CD4-positive, alpha-beta T cell treated with Interleukin-17A for 4 hours (primary cell): ENCODE measurements around the gene AMER2.
"Not testable (repeated sequence)": the region's sequence is repeated elsewhere in the genome, so short reads cannot be mapped to it uniquely, and the experiment has no call there.

Experiments used
- DNase-seq: peaks from one replicate; pipeline ENCODE4 v3.0.0-alpha.2; 2020; ENCODE audit warnings: mixed read lengths

The AMER2 gene

DNA sequence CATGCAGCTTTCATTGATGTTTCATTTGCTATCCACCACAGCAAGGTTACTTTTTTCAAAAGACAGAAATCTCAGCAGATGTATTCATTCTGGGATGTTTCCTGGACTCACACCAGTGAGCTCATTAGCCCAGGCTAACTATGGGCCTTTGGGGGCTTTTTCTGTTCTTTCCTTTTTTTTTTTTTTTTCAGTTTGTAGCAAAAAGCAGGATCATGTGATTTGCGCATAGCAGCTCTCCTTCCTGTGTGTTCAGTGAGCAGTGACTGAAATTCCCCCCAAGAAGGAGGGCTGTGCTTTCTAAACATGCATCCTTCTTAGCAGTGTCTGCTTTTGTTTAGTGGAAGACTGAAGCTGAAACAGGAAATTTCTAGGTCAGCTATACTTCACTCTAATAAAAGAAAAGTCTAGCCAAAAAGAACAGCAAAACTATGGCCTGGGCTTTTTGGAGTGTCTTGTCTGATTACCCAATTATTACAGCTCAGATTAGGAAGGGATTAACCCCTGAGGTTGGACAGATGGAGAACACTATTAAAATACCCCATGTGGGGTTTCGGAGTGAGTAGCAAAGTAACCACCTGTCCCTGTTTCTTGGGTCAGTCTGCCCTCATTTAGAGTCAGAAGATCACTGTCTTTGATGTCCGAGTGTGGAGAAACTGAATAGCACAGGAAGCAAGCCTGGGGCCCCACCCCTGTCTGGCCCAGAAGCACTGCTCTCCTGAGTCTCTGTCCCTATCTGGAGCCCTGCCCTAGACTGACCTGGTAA is 8.9 kb upstream of the AMER2 start:
- DNase-seq, result no peak

DNA sequence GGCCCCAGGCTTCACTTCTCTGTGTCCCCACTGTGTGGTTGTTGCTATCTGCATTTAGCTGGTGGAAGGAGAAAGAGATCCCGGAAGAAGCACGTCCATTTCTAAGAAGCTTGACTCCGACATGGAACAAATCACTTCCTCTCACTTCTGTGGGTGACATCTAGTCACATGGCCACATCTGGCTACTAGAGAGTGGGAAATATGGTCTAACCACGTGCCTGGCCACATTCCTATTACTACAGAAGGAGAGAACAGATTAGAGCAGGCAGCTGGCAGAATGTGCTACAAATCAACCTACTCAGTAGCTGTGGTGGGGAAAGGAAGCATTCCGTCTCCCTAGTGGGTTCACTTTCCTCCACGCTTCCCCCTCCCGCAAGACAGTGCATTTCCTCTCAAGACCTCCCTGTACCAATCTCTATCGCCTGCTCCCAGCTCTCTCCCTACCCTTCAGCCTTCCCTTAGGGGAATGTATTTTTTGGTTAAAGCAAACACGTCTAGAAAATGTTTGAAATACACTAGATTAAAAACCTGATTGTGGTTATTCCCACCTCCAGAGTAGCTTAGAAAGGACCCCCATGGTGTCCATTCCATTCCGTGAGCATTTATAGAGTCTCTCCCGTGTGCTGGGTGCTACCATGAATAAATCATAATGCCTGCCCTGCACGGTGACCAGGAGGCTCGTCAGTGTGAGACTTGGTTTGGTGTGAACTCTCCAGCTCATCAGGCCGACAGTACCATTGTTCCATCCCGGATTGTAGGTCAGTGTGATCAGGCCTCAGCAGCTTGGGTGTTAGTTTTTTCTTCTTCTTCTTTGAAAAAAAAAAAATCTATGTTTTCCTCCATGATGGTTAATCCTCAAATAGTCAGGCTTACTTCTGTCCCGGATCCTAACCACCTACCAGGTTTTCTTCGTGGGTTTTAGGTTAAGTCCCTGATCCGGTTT is 8.0 kb upstream of the AMER2 start:
- no peak for DNase-seq

GRCh38 chr13:25179011-25179410 is 6.9 kb upstream of the AMER2 start:
- no peak for DNase-seq

- no peak for DNase-seq
Measured at GRCh38 chr13:25178070-25178469, 6.0 kb upstream of the AMER2 start.

DNA sequence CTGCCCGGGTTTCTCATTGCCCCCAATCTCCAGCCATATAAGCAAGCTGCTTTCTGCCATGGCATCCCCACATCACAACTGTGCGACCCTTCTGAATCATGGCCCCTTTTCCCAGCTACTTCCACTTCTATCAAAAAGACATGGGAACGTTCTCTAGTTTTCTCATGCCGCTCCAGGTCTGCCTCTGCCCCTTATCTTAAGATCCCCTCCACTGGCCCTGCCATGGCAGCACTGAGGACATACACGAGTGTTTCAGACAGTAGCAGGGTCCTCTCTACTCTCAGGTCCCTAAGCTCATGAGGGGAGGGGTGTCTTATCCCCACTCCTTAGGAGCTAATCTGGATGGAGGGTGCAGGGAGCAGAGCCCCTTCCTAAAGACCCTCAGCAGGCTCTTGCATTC is 5.5 kb upstream of the AMER2 start:
- DNase-seq, result no peak

GRCh38 chr13:25177012-25177411 is 4.9 kb upstream of the AMER2 start:
- DNase-seq, result no peak

GRCh38 chr13:25175431-25175830 is 3.3 kb upstream of the AMER2 start:
- DNase-seq, result no peak

DNA sequence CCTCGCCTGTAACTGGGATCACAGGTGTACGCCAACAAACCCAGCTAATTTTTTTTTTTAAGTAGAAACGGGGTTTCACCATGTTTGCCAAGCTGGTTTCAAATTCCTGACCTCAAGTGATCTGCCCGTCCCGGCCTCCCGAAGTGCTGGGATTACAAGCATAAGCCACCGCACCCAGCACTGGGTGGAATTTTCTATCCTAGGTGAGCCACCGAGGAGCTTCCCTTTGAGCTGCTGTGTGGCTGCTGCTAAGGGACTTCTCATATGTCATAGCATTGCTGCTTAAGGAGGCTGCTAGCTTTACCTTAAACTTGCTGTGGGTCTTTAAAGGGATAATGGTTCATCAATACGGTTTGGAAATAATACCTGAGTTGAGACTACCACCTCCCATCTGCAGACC is 2.9 kb upstream of the AMER2 start:
- DNase-seq, result no peak

- no peak for DNase-seq
Measured at GRCh38 chr13:25174304-25174703, 2.2 kb upstream of the AMER2 start.

DNA sequence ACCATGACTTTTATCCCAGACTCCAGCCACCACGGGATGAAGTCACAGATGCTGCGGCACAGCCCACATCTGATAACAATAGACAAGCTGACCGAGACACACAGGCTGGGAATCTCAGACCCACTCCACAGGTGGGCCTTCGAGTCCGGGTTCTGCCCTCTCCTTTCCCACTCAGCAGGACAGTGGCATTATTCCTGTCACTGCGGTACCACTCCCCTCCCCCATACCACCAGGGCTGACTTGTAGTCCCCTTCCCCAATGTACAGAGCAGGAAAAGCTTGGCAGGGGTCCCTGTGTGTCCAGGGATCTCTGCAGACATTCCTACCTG is 179 bp upstream of the AMER2 start:
- DNase-seq, result no peak

- DNase-seq, result no peak
Measured at GRCh38 chr13:25171170-25171516, 945 bp downstream of the AMER2 start.

DNA sequence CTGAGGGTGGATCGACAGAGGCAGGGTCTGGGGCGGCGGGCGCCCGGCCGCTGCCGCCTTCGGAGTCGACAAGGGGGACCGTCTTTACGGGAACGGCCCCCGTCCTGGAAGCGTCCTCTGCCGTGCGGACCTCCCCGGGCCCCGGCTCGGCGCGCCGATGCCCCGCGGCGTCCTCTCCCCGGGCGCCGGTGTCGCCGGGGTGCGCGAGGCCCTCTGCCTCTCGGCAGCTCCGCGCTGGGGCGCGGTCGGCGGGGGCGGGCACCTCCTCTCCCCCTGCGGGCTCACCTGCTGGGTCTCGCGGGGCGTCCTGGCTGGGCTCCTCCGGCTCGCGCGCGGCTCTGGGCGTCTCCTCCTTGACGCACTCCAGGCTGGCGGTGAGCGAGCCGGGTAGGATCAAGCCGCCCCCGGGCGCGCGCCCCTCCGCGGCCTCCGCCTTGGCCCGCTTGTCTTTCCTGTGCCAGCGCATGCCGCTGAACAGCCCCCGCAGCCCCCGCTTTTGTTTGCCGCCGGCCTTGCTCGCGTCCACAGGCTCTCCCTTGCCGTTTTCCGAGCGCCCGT is 1.5 kb downstream of the AMER2 start:
- DNase-seq, result no peak

DNA sequence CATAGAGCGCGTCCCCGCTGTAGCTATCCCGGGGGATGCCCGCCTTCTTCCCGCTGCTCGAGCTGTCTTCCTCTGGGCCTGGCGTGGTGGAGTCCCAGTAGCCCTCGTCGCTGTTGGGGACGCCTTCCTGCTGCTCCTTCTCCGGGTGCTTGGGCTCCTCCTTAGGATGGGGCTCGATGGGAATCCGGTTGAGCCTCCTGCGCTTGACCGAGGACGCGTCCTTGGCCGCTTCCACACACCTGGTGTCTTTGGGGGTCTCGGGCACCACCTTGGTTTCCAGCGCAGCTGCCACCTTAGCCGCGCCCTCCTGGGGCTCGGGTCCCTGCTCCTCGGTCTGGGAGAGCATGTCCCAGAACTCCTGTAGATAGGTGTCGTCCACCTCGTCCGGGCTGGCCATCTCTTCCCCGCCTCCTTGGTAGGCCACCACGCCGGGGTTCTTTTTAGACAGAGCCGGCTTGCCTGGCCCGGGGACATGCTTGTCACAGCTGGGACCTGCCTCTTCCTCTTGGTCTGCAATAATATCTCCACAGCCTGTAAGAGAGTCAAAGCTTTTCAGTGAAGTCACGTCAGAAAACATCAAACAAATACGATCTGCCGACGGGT is 2.0 kb downstream of the AMER2 start:
- no peak for DNase-seq

DNA sequence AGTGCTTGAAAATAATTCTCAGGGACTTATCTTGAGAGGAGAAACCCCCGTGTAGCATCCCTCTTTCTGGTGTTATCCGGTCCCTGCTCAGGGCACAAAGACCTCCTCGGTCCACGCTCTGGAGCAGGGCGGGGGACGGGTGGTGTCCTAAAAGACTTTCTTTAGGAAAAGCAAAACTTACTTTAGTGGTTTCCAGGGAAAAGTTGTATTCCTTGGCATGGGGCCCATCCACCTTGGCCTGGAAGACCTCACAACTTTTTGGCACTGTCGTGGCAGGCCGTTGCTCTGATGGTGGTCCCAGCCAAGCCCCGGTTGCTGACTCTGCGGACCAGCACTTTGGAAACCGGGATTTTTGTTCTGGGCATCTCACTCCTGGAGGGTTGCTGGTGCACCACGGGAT is 2.7 kb downstream of the AMER2 start:
- DNase-seq, result no peak

DNA sequence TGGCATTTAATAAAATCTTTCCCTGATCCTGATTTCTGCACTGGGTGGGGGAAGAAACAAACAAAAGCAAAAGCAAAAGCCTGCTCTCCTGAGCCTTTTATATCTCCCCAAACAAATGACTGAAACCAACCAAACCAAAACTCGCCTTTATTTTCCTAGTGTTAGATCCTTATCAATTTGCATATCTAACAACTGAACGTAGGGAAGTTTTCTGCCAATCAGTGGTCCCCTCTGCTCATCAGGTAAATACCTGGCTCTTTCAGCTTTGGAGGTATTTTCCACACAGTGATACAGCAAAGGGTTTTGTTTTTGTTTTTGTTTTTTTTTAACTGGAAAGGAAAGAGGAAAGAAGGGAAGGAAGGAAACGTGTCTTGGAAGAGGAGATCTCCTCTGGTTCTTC is 3.3 kb downstream of the AMER2 start:
- no peak for DNase-seq

GRCh38 chr13:25167382-25168174 is 4.5 kb downstream of the AMER2 start:
- DNase-seq, result no peak

DNA sequence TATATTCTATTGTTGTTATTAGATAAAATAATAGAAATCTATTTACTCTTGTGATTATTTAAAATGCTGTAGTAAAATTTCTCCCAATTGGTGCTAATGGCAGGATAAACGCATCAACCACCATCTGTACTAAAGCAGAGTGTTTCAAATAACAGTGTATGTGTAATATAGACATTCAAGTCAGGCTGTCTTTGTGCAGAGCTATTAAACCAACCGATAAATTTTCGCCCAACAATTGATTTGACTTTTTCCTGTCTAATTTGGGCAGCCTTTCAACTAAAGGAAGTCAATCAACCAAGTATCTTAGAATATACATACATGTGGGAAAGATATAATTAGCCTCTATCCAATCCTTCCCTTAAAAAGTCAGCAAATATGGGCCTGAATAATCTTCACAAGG is 5.8 kb downstream of the AMER2 start:
- no peak for DNase-seq

DNA sequence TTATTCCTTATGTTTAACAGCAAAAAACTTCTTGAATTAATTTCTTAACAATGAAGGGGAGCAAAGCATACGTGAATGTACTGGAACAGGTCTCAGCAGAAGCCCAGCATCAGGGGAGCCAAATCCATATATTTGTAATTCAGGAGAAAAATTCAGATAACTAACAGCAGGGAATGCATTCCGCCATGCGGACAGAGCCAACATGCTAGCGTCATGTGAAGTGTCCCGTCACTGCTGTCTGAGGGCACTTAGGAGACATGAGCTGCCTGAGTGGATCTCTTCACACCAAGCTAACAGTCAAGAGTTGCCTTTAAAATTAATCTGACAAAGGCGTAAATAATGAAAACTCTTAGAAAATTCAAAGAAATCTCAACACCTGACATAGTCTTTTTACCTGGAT is 6.4 kb downstream of the AMER2 start:
- DNase-seq, result no peak

GRCh38 chr13:25165163-25165562 is 6.9 kb downstream of the AMER2 start:
- DNase-seq, result not testable (repeated sequence)

DNA sequence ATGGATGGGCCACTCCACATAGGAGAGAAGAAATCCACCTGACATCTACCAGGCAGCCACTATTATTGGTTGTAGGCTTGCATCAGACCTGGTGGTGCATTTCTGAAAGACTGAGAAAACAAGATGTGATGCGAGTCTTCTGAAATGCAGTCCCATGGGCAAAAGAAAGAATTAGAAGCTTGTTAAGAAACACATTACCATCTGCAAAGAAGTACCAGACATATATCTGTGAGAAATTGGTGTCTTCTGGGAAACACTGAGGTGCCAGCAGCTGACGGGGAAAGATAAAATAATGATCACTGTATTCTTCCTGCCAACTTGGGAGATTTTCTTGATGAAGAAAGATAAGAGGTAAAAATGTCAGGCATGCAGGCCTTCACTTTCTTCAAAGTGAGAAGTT is 14.4 kb downstream of the AMER2 start:
- DNase-seq, result no peak

- DNase-seq, result no peak
Measured at GRCh38 chr13:25153736-25154135, 18.4 kb downstream of the AMER2 start.

GRCh38 chr13:25151626-25152195 is 20.4 kb downstream of the AMER2 start:
- DNase-seq, result no peak

GRCh38 chr13:25149711-25150110 is 22.4 kb downstream of the AMER2 start:
- no peak for DNase-seq
